ENCODE measurements around the gene FLT3.

Gene FLT3

DNA sequence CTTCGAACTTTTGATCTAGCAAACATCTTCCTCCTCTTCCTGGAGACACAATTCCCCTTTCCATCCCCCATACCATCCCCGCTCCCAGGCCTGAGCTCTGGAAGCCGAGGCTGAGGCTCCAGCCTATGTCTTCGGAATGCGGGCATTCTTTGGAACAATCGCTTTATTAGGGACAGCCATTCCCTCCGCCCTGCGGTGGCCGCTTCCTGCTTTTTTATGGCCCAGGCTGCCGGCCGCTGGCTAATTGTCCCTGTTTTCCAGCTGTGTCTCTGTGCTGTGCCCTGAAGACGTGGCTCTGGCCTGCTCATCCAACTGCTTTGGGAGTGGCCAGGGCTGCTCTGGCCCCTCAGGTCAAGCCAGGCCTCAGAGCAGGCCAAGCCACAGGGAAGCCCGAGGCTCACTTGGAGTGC is 129.1 kb downstream of the FLT3 start:
- Histone ChIP-seq H3K4me3 (ENCODE audit: low read depth, low read length) (no peak overlapping the region), H3K4me1 (ENCODE audit: control insufficient read depth, insufficient read depth, low read length) (no peaks in the 10 kb centered on the region), H3K9me3 (ENCODE audit: control insufficient read depth, insufficient read depth, low read depth, low read length) (no peaks in the 10 kb centered on the region), H3K27ac (ENCODE audit: extremely low read depth, low read depth, low read length) (no peak overlapping the region), H3K36me3 (ENCODE audit: control insufficient read depth in 2 of 2, insufficient read depth in 1 of 2, low read length in 2 of 2) (no peaks in the 10 kb centered on the region)
- CTCF ChIA-PET: interaction anchor here (1.0 to 1.1 kb wide), 2 partner anchors 9 to 145 kb away, joined by 3 to 5 read pairs; no protein-coding TSS in a partner anchor
- POLR2A ChIA-PET: no interaction called here
- TF ChIP-seq ZNF837 (tag by site-specific recombination; IDR thresholded peaks at IDR 0.05) (no peak), ZNF473 (tag by site-specific recombination; IDR thresholded peaks at IDR 0.05) (no peak), ZNF133 (tag by site-specific recombination; IDR thresholded peaks at IDR 0.05) (no peak), ZNF596 (tag by site-specific recombination; IDR thresholded peaks at IDR 0.05) (no peak), ZNF791 (tag by site-specific recombination; IDR thresholded peaks at IDR 0.05) (no peak), ZNF555 (tag by site-specific recombination; conservative IDR thresholded peaks at IDR 0.05) (no peak), ZNF239 (tag by site-specific recombination; IDR thresholded peaks at IDR 0.05) (no peak), ZNF16 (tag by site-specific recombination; IDR thresholded peaks at IDR 0.05; ENCODE audit: low read depth) (no peak), ZFP3 (tag by site-specific recombination; IDR thresholded peaks at IDR 0.05; ENCODE audit: low read depth) (no peak)
- TF ChIP-seq, protein P1, sequence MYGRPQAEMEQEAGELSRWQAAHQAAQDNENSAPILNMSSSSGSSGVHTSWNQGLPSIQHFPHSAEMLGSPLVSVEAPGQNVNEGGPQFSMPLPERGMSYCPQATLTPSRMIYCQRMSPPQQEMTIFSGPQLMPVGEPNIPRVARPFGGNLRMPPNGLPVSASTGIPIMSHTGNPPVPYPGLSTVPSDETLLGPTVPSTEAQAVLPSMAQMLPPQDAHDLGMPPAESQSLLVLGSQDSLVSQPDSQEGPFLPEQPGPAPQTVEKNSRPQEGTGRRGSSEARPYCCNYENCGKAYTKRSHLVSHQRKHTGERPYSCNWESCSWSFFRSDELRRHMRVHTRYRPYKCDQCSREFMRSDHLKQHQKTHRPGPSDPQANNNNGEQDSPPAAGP (tag by site-specific recombination; IDR thresholded peaks at IDR 0.05): no peak

DNA sequence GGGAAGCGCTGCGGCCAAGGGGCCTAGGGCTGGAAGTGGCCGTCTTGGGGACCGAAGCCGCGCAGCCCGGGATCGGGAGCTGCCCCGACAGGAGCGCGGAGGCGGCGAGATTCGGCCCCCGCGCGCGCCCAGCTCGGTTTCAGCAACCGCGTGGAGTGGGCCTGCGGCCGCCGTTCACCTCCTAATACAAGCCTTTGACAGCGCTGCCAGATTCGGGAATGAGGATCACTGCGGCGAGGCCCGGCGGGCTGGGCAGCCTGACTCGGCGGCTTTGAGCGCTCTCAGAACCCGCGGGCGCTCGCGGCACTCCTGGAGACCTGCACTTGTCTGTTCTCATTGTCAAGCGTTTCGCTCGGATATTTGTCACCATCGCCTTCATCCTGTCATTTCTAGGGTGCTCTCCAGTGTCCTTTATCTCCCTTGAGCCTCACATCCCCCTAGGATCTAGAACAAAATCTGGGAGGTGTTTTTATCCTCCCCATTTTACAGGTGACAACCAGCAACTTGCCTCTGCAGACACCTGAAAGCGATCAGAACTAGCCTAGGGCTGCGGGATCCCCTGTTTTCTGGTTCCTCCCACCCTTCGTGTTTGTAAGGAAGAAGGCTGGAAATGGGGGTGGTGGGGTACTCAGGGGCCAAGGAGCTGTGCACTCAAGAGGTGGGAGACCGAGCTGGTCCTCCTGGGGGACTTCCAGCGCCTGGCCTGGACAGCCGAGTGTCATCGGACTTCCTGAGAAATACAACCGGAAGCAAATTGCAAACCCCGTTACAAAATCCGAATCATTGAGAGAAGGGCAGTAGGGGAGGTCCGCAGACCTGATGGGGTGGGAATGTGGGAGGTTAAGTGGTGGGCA is 129.8 kb downstream of the FLT3 start:
- TF ChIP-seq ZNF670 (tag by site-specific recombination; IDR thresholded peaks at IDR 0.05; ENCODE audit: low read depth) (no peak), ZNF510 (tag by site-specific recombination; IDR thresholded peaks at IDR 0.05; ENCODE audit: insufficient replicate concordance) (no peak), ZNF302 (tag by site-specific recombination; IDR thresholded peaks at IDR 0.05; ENCODE audit: low read depth) (no peak), ZBTB48 (tag by site-specific recombination; IDR thresholded peaks at IDR 0.05) (no peak), ZFP3 (tag by site-specific recombination; IDR thresholded peaks at IDR 0.05; ENCODE audit: low read depth) (no peak), ZNF658 (tag by site-specific recombination; IDR thresholded peaks at IDR 0.05) (no peak), ZNF140 (tag by site-specific recombination; IDR thresholded peaks at IDR 0.05) (no peak), ZBTB20 (tag by site-specific recombination; IDR thresholded peaks at IDR 0.05) (no peak), SP3 (tag by site-specific recombination; IDR thresholded peaks at IDR 0.05) (no peak), ZNF76 (tag by site-specific recombination; IDR thresholded peaks at IDR 0.05; ENCODE audit: borderline replicate concordance, low read depth) (no peak), ZNF48 (tag by site-specific recombination; IDR thresholded peaks at IDR 0.05) (no peak), GLI4 (tag by site-specific recombination; IDR thresholded peaks at IDR 0.05) (no peak), ZNF596 (tag by site-specific recombination; IDR thresholded peaks at IDR 0.05) (no peak)
- TF ChIP-seq, protein P2, sequence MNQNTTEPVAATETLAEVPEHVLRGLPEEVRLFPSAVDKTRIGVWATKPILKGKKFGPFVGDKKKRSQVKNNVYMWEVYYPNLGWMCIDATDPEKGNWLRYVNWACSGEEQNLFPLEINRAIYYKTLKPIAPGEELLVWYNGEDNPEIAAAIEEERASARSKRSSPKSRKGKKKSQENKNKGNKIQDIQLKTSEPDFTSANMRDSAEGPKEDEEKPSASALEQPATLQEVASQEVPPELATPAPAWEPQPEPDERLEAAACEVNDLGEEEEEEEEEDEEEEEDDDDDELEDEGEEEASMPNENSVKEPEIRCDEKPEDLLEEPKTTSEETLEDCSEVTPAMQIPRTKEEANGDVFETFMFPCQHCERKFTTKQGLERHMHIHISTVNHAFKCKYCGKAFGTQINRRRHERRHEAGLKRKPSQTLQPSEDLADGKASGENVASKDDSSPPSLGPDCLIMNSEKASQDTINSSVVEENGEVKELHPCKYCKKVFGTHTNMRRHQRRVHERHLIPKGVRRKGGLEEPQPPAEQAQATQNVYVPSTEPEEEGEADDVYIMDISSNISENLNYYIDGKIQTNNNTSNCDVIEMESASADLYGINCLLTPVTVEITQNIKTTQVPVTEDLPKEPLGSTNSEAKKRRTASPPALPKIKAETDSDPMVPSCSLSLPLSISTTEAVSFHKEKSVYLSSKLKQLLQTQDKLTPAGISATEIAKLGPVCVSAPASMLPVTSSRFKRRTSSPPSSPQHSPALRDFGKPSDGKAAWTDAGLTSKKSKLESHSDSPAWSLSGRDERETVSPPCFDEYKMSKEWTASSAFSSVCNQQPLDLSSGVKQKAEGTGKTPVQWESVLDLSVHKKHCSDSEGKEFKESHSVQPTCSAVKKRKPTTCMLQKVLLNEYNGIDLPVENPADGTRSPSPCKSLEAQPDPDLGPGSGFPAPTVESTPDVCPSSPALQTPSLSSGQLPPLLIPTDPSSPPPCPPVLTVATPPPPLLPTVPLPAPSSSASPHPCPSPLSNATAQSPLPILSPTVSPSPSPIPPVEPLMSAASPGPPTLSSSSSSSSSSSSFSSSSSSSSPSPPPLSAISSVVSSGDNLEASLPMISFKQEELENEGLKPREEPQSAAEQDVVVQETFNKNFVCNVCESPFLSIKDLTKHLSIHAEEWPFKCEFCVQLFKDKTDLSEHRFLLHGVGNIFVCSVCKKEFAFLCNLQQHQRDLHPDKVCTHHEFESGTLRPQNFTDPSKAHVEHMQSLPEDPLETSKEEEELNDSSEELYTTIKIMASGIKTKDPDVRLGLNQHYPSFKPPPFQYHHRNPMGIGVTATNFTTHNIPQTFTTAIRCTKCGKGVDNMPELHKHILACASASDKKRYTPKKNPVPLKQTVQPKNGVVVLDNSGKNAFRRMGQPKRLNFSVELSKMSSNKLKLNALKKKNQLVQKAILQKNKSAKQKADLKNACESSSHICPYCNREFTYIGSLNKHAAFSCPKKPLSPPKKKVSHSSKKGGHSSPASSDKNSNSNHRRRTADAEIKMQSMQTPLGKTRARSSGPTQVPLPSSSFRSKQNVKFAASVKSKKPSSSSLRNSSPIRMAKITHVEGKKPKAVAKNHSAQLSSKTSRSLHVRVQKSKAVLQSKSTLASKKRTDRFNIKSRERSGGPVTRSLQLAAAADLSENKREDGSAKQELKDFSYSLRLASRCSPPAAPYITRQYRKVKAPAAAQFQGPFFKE (tag by site-specific recombination; IDR thresholded peaks at IDR 0.05; ENCODE audit: borderline replicate concordance): no peak
- TF ChIP-seq, protein P3, sequence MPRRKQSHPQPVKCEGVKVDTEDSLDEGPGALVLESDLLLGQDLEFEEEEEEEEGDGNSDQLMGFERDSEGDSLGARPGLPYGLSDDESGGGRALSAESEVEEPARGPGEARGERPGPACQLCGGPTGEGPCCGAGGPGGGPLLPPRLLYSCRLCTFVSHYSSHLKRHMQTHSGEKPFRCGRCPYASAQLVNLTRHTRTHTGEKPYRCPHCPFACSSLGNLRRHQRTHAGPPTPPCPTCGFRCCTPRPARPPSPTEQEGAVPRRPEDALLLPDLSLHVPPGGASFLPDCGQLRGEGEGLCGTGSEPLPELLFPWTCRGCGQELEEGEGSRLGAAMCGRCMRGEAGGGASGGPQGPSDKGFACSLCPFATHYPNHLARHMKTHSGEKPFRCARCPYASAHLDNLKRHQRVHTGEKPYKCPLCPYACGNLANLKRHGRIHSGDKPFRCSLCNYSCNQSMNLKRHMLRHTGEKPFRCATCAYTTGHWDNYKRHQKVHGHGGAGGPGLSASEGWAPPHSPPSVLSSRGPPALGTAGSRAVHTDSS (tag by site-specific recombination; IDR thresholded peaks at IDR 0.05): no peak
- no peak overlapping the region for H3K4me3 ChIP-seq (ENCODE audit: low read depth, low read length)
- no peaks in the 10 kb centered on the region for H3K9me3 ChIP-seq (ENCODE audit: control insufficient read depth, insufficient read depth, low read depth, low read length)
- POLR2A ChIA-PET: no interaction called here
- CTCF ChIA-PET: interaction anchor here (0.7 to 1.5 kb wide), 6 partner anchors 8 to 608 kb away, joined by 3 to 5 read pairs (median 4); no protein-coding TSS in a partner anchor
- H3K27ac ChIP-seq (ENCODE audit: extremely low read depth, low read depth, low read length): no peak overlapping the region
- no peaks in the 10 kb centered on the region for H3K4me1 ChIP-seq (ENCODE audit: control insufficient read depth, insufficient read depth, low read length)
- H3K36me3 ChIP-seq (ENCODE audit: control insufficient read depth in 2 of 2, insufficient read depth in 1 of 2, low read length in 2 of 2): no peaks in the 10 kb centered on the region
